ENCODE results near the gene TF. TPM values are rescaled to one million over a fixed set of nuclear protein-coding genes. Genes with fewer than 3 reads are reported as not detected.

Gene TF
- total and polyA plus RNA-seq, 2 of the 8 experiments (the other 6 are each of a cell fraction or from before 2014, with no cell fraction given) = 0.02 to 0.26 TPM

GRCh38 chr3:133781570-133781969, 35.4 kb downstream of the TF start:
- no peaks in the 10 kb centered on the region for H3K79me2 ChIP-seq (ENCODE audit: control insufficient read depth in 1 of 2, insufficient read depth in 2 of 2, low read length in 2 of 2)
- no peak overlapping the region for H2BK20ac ChIP-seq (ENCODE audit: low read length)
- no peak overlapping the region for H3K4ac ChIP-seq (replicated peaks; ENCODE audit: insufficient read length, low read depth, low read length)
- no peak overlapping the region for H3K14ac ChIP-seq (ENCODE audit: insufficient read length)
- H2BK5ac ChIP-seq (ENCODE audit: low read depth, low read length) = no peak overlapping the region
- peaks cover 3 to 10% of the 10 kb centered on the region in 2 experiments; a peak in 2 of 4 replicates for H3K9me3 ChIP-seq (ENCODE audit: insufficient read depth in 2 of 2, low read depth in 1 of 2, low read length in 1 of 2)
- POLR2A ChIA-PET (ENCODE audit: partially characterized antibody) = no interaction called here
- no peaks in the 10 kb centered on the region; a peak in 1 of 8 replicates for H3K36me3 ChIP-seq (ENCODE audit: control insufficient read depth in 2 of 4, insufficient read depth in 4 of 4, low read length in 3 of 4)
- H3K4me1 ChIP-seq (replicated peaks in 1 of 4; ENCODE audit: control insufficient read depth in 3 of 4, insufficient read depth in 4 of 4, low read length in 3 of 4) = peaks cover 0 to 6% (median 0%) of the 10 kb centered on the region in 4 experiments; a peak in 1 of 7 replicates
- no peak overlapping the region for H3K4me2 ChIP-seq (ENCODE audit: insufficient read depth in 1 of 2, low read depth in 2 of 2, low read length in 2 of 2)
- no peak overlapping the region for H4K8ac ChIP-seq (ENCODE audit: extremely low read depth, insufficient read depth, low read length)
- DNase-seq (ENCODE audit: low read depth in 1 of 2, low spot score in 2 of 2) = no peak
- H2BK15ac ChIP-seq (ENCODE audit: low read length) = no peak overlapping the region
- no peak overlapping the region for H2AFZ ChIP-seq (ENCODE audit: low read length)
- H3K27ac ChIP-seq (ENCODE audit: low read depth, low read length) = no peak overlapping the region
- H4K20me1 ChIP-seq (replicated peaks in 1 of 2; ENCODE audit: control insufficient read depth in 1 of 2, insufficient read depth in 2 of 2, low read length in 2 of 2) = no peaks in the 10 kb centered on the region
- H2AK5ac ChIP-seq (ENCODE audit: low read depth, low read length) = no peak overlapping the region
- no peak overlapping the region for H2BK12ac ChIP-seq (ENCODE audit: low read depth, low read length)
- no peak overlapping the region for H3K56ac ChIP-seq (replicated peaks; ENCODE audit: insufficient read length, low read depth, low read length)
- H4K5ac ChIP-seq (ENCODE audit: insufficient read length, low read depth, low read length) = no peak overlapping the region
- H3K18ac ChIP-seq (ENCODE audit: extremely low read depth, low read length) = no peak overlapping the region
- no peak overlapping the region for H3K23ac ChIP-seq (ENCODE audit: insufficient read length)
- no peak overlapping the region for H4K91ac ChIP-seq (replicated peaks; ENCODE audit: insufficient read length, low read length)
- no peaks in the 10 kb centered on the region for H3K27me3 ChIP-seq (replicated peaks in 1 of 4; ENCODE audit: control insufficient read depth in 3 of 4, extremely low read depth in 1 of 4, insufficient read depth in 3 of 4, low read length in 3 of 4)
- H2BK120ac ChIP-seq (replicated peaks; ENCODE audit: low read depth, low read length) = no peak overlapping the region
- FAIRE-seq = no peak
- CTCF ChIA-PET (ENCODE audit: partially characterized antibody) = no interaction called here
- H3K23me2 ChIP-seq (ENCODE audit: low read depth, low read length) = no peaks in the 10 kb centered on the region
- no peaks in the 10 kb centered on the region for H3K79me1 ChIP-seq (ENCODE audit: low read depth, low read length)
- H3K4me3 ChIP-seq (ENCODE audit: extremely low read depth in 1 of 4, insufficient read depth in 2 of 4, low read depth in 3 of 4, low read length in 4 of 4) = no peak overlapping the region
- H3K9ac ChIP-seq (replicated peaks in 1 of 4; ENCODE audit: extremely low read depth in 1 of 4, low read depth in 3 of 4, low read length in 3 of 4) = no peak overlapping the region
- TF ChIP-seq SRF (IDR thresholded peaks at IDR 0.05; ENCODE audit: low read depth, low read length) (no peak), CREB1 (IDR thresholded peaks at IDR 0.05) (no peak), ATF3 (IDR thresholded peaks at IDR 0.05; ENCODE audit: insufficient read depth, low read depth, low read length) (no peak), CTCF (IDR thresholded peaks at IDR 0.05; ENCODE audit: control extremely low read depth in 1 of 3, insufficient read depth in 1 of 3, low read depth in 1 of 3, low read length in 3 of 3) (no peak), TBP (IDR thresholded peaks at IDR 0.05; ENCODE audit: low read depth, low read length) (no peak), TAF7 (optimal IDR thresholded peaks at IDR 0.05; ENCODE audit: borderline replicate concordance, low read depth, low read length) (no peak), E2F6 (IDR thresholded peaks at IDR 0.05) (no peak), TAF1 (IDR thresholded peaks at IDR 0.05; ENCODE audit: low read depth, low read length) (no peak), ASH2L (IDR thresholded peaks at IDR 0.05; ENCODE audit: low read length) (no peak), MAFK (IDR thresholded peaks at IDR 0.05; ENCODE audit: low read depth, low read length) (no peak), KDM4A (IDR thresholded peaks at IDR 0.05; ENCODE audit: low read depth, low read length, severe bottlenecking) (no peak), FOSL1 (IDR thresholded peaks at IDR 0.05; ENCODE audit: insufficient read depth, low read depth, low read length) (no peak)
